Measurements from ENCODE around the gene PHYKPL. TPM values are rescaled to one million over a fixed set of nuclear protein-coding genes. Genes with fewer than 3 reads are reported as not detected.

Gene PHYKPL
- polyA plus RNA-seq, 1 donor from 2014 or later, result 16.9 TPM

DNA sequence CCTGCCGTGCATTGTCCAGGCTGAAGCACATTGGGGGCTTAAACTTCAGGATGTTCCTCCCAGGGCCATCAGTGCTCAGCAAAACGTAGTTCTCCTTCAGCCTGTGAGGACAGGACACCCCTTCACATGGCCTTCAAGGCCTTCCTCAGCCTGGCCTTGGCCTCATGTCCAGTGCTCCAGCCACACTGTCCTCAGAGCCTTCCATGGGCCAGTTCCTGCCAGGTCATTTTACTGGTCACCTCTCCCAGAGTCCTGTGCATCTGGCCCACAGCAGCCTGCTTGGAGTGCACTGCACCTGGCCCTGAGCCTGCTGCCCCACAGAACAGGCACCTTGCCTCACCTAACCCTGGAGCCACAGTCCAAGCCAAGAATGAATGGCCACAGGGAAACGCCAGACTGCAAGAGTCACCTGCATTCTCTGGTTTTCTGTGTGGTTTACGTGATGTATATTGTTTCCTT lies 19.6 kb downstream of the PHYKPL start:
- no peak overlapping the region for H2AFZ ChIP-seq (ENCODE audit: low read depth, low read length)
- no peaks in the 10 kb centered on the region for H3F3A ChIP-seq (ENCODE audit: insufficient read depth, low read length, poor library complexity, severe bottlenecking)
- H3K27ac ChIP-seq (ENCODE audit: low read length), result no peak overlapping the region
- no peak overlapping the region for H3K4me2 ChIP-seq (ENCODE audit: low read length)
- H3K9me3 ChIP-seq (ENCODE audit: low read length), result no peaks in the 10 kb centered on the region
- no peaks in the 10 kb centered on the region for H3K9me2 ChIP-seq (ENCODE audit: insufficient read depth, low read length)
- H3K27me3 ChIP-seq (ENCODE audit: insufficient read depth, low read depth, low read length), result no peaks in the 10 kb centered on the region
- H3K79me2 ChIP-seq (replicated peaks; ENCODE audit: insufficient read depth, low read length), result peaks cover 11% of the 10 kb centered on the region
- no peak overlapping the region for H3K4me3 ChIP-seq (ENCODE audit: low read length)
- H4K20me1 ChIP-seq (ENCODE audit: insufficient read depth), result peaks cover 7% of the 10 kb centered on the region
- H3K36me3 ChIP-seq (ENCODE audit: insufficient read depth, low read length), result peaks cover 10% of the 10 kb centered on the region
- no peak overlapping the region for H3K9ac ChIP-seq (ENCODE audit: low read length)
- TF ChIP-seq MXI1 (conservative IDR thresholded peaks at IDR 0.05; ENCODE audit: poor library complexity, severe bottlenecking) (no peak), RAD21 (conservative IDR thresholded peaks at IDR 0.05) (no peak), POLR2AphosphoS5 (IDR thresholded peaks at IDR 0.05) (no peak), TAF1 (IDR thresholded peaks at IDR 0.05; ENCODE audit: low read depth) (no peak), SMC3 (conservative IDR thresholded peaks at IDR 0.05; ENCODE audit: poor library complexity) (no peak), EP300 (conservative IDR thresholded peaks at IDR 0.05; ENCODE audit: poor library complexity, severe bottlenecking) (no peak), EZH2 (IDR thresholded peaks at IDR 0.05; ENCODE audit: borderline replicate concordance, insufficient read depth, low read length, poor library complexity, severe bottlenecking) (no peak)
- TF ChIP-seq, protein P1, sequence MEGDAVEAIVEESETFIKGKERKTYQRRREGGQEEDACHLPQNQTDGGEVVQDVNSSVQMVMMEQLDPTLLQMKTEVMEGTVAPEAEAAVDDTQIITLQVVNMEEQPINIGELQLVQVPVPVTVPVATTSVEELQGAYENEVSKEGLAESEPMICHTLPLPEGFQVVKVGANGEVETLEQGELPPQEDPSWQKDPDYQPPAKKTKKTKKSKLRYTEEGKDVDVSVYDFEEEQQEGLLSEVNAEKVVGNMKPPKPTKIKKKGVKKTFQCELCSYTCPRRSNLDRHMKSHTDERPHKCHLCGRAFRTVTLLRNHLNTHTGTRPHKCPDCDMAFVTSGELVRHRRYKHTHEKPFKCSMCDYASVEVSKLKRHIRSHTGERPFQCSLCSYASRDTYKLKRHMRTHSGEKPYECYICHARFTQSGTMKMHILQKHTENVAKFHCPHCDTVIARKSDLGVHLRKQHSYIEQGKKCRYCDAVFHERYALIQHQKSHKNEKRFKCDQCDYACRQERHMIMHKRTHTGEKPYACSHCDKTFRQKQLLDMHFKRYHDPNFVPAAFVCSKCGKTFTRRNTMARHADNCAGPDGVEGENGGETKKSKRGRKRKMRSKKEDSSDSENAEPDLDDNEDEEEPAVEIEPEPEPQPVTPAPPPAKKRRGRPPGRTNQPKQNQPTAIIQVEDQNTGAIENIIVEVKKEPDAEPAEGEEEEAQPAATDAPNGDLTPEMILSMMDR (IDR thresholded peaks at IDR 0.05; ENCODE audit: poor library complexity, severe bottlenecking), result no peak
- TF ChIP-seq, protein P2, sequence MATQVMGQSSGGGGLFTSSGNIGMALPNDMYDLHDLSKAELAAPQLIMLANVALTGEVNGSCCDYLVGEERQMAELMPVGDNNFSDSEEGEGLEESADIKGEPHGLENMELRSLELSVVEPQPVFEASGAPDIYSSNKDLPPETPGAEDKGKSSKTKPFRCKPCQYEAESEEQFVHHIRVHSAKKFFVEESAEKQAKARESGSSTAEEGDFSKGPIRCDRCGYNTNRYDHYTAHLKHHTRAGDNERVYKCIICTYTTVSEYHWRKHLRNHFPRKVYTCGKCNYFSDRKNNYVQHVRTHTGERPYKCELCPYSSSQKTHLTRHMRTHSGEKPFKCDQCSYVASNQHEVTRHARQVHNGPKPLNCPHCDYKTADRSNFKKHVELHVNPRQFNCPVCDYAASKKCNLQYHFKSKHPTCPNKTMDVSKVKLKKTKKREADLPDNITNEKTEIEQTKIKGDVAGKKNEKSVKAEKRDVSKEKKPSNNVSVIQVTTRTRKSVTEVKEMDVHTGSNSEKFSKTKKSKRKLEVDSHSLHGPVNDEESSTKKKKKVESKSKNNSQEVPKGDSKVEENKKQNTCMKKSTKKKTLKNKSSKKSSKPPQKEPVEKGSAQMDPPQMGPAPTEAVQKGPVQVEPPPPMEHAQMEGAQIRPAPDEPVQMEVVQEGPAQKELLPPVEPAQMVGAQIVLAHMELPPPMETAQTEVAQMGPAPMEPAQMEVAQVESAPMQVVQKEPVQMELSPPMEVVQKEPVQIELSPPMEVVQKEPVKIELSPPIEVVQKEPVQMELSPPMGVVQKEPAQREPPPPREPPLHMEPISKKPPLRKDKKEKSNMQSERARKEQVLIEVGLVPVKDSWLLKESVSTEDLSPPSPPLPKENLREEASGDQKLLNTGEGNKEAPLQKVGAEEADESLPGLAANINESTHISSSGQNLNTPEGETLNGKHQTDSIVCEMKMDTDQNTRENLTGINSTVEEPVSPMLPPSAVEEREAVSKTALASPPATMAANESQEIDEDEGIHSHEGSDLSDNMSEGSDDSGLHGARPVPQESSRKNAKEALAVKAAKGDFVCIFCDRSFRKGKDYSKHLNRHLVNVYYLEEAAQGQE (IDR thresholded peaks at IDR 0.05; ENCODE audit: borderline replicate concordance), result no peak

DNA sequence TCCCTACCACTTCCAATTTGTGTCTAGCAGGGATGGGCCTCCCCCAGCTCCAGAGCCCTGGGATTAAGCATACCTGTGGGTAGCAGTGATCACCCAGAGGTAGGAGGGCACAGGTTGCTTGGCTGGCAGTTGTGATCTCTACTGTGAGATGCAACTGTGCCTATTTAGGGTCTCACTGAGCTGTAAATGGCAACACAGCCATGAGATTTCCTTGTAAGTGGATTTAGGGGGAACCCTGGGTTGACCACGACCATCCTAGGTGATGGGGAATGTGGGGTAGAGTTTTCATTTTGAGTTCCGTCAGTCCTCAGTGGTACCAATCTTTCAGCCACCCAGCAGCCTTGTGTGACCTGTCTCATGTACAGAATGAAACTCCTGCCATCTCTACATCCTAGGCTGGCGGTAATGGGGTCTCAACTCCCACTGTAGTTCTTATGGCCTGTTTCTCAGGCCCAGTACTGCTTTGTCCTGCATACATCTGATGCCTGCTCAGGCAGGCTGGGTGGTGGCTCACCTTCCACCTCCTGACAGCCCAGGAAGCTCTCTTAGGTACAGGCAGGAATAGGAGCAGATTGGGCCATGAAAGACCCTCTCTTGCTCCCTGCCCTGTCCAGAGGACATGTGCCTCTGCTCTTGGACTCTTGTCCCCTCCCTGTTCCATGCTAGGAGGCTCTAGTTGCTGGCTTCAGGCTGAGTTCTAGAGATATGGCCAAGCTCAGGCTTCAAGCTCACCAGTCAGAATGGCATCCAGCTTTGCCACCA lies 20.2 kb downstream of the PHYKPL start:
- Histone ChIP-seq H3K27me3 (ENCODE audit: insufficient read depth, low read depth, low read length) (no peaks in the 10 kb centered on the region), H3F3A (ENCODE audit: insufficient read depth, low read length, poor library complexity, severe bottlenecking) (no peaks in the 10 kb centered on the region), H3K4me3 (ENCODE audit: low read length) (no peak overlapping the region), H3K9ac (ENCODE audit: low read length) (no peak overlapping the region), H3K9me3 (ENCODE audit: low read length) (no peaks in the 10 kb centered on the region), H3K27ac (ENCODE audit: low read length) (no peak overlapping the region), H2AFZ (ENCODE audit: low read depth, low read length) (no peak overlapping the region), H4K20me1 (ENCODE audit: insufficient read depth) (peaks cover 7% of the 10 kb centered on the region), H3K79me2 (replicated peaks; ENCODE audit: insufficient read depth, low read length) (peaks cover 17% of the 10 kb centered on the region), H3K36me3 (ENCODE audit: insufficient read depth, low read length) (peaks cover 10% of the 10 kb centered on the region), H3K4me2 (ENCODE audit: low read length) (no peak overlapping the region), H3K9me2 (ENCODE audit: insufficient read depth, low read length) (no peaks in the 10 kb centered on the region)
- TF ChIP-seq TAF1 (IDR thresholded peaks at IDR 0.05; ENCODE audit: low read depth), result no peak
- TF ChIP-seq POLR2AphosphoS5 (IDR thresholded peaks at IDR 0.05), result no peak

Data from neural cell (in vitro differentiated cells).